Ascending aorta (tissue), 2 donors: ENCODE measurements around the gene WDR76. TPM values are rescaled to one million over a fixed set of nuclear protein-coding genes. Genes with fewer than 3 reads are reported as not detected.
"Not testable (repeated sequence)": the region's sequence is repeated elsewhere in the genome, so short reads cannot be mapped to it uniquely, and the experiment has no call there.

Experiments used
- DNase-seq, 2 donors: peaks; one replicate each; pipeline ENCODE4 v3.0.0-alpha.2; 2019; ENCODE audit warnings: low spot score in 2 of 2
- H3K27ac ChIP-seq, 2 donors: fragments of 200-600 bp; sonication (generic); one replicate each; pipeline ENCODE4 v1.5.1; 2016 to 2017; ENCODE audit warnings: mild to moderate bottlenecking in 1 of 2
- H3K27me3 ChIP-seq: fragments of 200-600 bp; sonication (generic); one replicate; pipeline ENCODE4 v1.5.1; 2017
- H3K36me3 ChIP-seq, 2 donors: fragments of 200-600 bp; sonication (generic); one replicate each; pipeline ENCODE4 v1.5.1; 2016
- H3K4me1 ChIP-seq, 2 donors: fragments of 200-600 bp; sonication (generic); one replicate each; pipeline ENCODE4 v1.5.1; 2016 to 2017; ENCODE audit warnings: mild to moderate bottlenecking in 1 of 2
- H3K4me3 ChIP-seq, 2 donors: fragments of 200-600 bp; sonication (generic); one replicate each; pipeline ENCODE4 v1.5.1; 2016 to 2017; ENCODE audit warnings: mild to moderate bottlenecking in 1 of 2
- H3K9me3 ChIP-seq, 2 donors: fragments of 200-600 bp; sonication (generic); one replicate each; pipeline ENCODE4 v1.5.1; 2016
- CTCF ChIP-seq, 3 experiments: fragments of 200-600 bp in 2 of 3; fragments of 450-650 bp in 1 of 3; sonication (generic) in 2 of 3; IDR thresholded peaks; one replicate each; pipeline ENCODE4 v1.5.1; 2016 to 2019; ENCODE audit warnings: antibody characterized with exemption in 3 of 3, mild to moderate bottlenecking in 1 of 3, moderate library complexity in 1 of 3
- intact Hi-C: fragments of 100-400 bp; cut with DNase I; formaldehyde crosslinking; loops from one replicate; pipeline ENCODE4 v1.15.1; 2023
- total RNA-seq: library from RNA; depleted of rRNA; stranded (reverse); fragments of >200 nt; gene quantifications from one replicate; pipeline ENCODE4 v1.1.0, GENCODE V29; 2016

WDR76 gene
- total RNA-seq, 1 donor from 2014 or later: 5.2 TPM

GRCh38 chr15:43808435-43808950 is 18.3 kb upstream of the WDR76 start:
- intact Hi-C loops: no loop called here

GRCh38 chr15:43808960-43809678 is 17.7 kb upstream of the WDR76 start:
- intact Hi-C loops: no loop called here
- H3K27me3 ChIP-seq: no peaks in the 10 kb centered on the region
- H3K4me3 ChIP-seq: no peak overlapping the region
- H3K27ac ChIP-seq: no peak overlapping the region
- DNase-seq: no peak
- no peak for TF ChIP-seq CTCF (IDR thresholded peaks at IDR 0.05)
- no peaks in the 10 kb centered on the region for H3K4me1 ChIP-seq
- H3K36me3 ChIP-seq: peaks cover 91 to 100% of the 10 kb centered on the region in 2 donors
- H3K9me3 ChIP-seq: no peaks in the 10 kb centered on the region

More at GRCh38 chr15:43808435-43808950, 18.3 kb upstream of the WDR76 start:
- DNase-seq: no peak
- Histone ChIP-seq H3K27ac (no peak overlapping the region), H3K4me3 (no peak overlapping the region), H3K4me1 (no peaks in the 10 kb centered on the region), H3K27me3 (no peaks in the 10 kb centered on the region), H3K36me3 (peaks cover 89 to 95% of the 10 kb centered on the region in 2 donors), H3K9me3 (no peaks in the 10 kb centered on the region)
- TF ChIP-seq CTCF (IDR thresholded peaks at IDR 0.05): no peak

- H3K27ac ChIP-seq, DNase-seq, H3K4me3 ChIP-seq, H3K4me1 ChIP-seq, intact Hi-C loops, H3K27me3 ChIP-seq, H3K9me3 ChIP-seq: not testable (repeated sequence)
- H3K36me3 ChIP-seq: peaks cover 71 to 72% of the 10 kb centered on the region in 2 donors
These were observed 11.7 kb upstream of the WDR76 start for GRCh38 chr15:43815064-43815463.

- no peak for TF ChIP-seq CTCF (IDR thresholded peaks at IDR 0.05)
- Histone ChIP-seq H3K9me3 (no peaks in the 10 kb centered on the region), H3K4me3 (no peak overlapping the region), H3K4me1 (peaks cover 8 to 15% of the 10 kb centered on the region in 2 donors), H3K27ac (no peak overlapping the region), H3K27me3 (no peaks in the 10 kb centered on the region), H3K36me3 (peaks cover 7 to 13% of the 10 kb centered on the region in 2 donors)
- DNase-seq: no peak
- intact Hi-C loops: loop anchor here (10.0 kb wide), 1 partner anchor 47 kb away; the partner anchor contains the start of gene ELL3
These were observed 5.3 kb upstream of the WDR76 start for GRCh38 chr15:43821505-43821904.

GRCh38 chr15:43824302-43825246 is 2.2 kb upstream of the WDR76 start, which contains the start of gene MFAP1:
MFAP1 (minus strand) TSS chr15:43824690; CDS start chr15:43824569, 121 bp downstream.
- H3K4me3 ChIP-seq: peak within 1 kb of the TSS; percentile 57 to 83
- intact Hi-C loops: loop anchor here (1.0 to 10.0 kb wide), 3 partner anchors 24 to 50 kb away; partner anchors contain the start of genes ELL3, HYPK, SERF2 and SERINC4
- peaks cover 9 to 18% of the 10 kb centered on the region in 2 donors for H3K4me1 ChIP-seq
- H3K27ac ChIP-seq: peak within 1 kb of the TSS; percentile 91 to 92
- no peaks in the 10 kb centered on the region for H3K27me3 ChIP-seq
- no peaks in the 10 kb centered on the region for H3K36me3 ChIP-seq
- peak; percentile 83 to 97 for DNase-seq
- H3K9me3 ChIP-seq: no peaks in the 10 kb centered on the region
- TF ChIP-seq CTCF (IDR thresholded peaks at IDR 0.05): no peak

GRCh38 chr15:43825305-43825704 is 1.5 kb upstream of the WDR76 start:
- H3K4me1 ChIP-seq: peaks cover 9 to 18% of the 10 kb centered on the region in 2 donors
- DNase-seq, H3K27me3 ChIP-seq, H3K9me3 ChIP-seq, H3K27ac ChIP-seq, H3K36me3 ChIP-seq, H3K4me3 ChIP-seq: not testable (repeated sequence)
- intact Hi-C loops: loop anchor here (2.0 to 10.0 kb wide), 2 partner anchors 25 to 51 kb away; partner anchors contain the start of genes ELL3, HYPK and SERINC4
